ENCODE measurements around the gene PPIP5K1.
"Not testable (repeated sequence)": the region's sequence is repeated elsewhere in the genome, so short reads cannot be mapped to it uniquely, and the experiment has no call there.

PPIP5K1 gene

GRCh38 chr15:43592841-43593240, 2.8 kb upstream of the PPIP5K1 start:
- not testable (repeated sequence) for H3K79me1 ChIP-seq (ENCODE audit: low read length); H3K79me2 ChIP-seq (ENCODE audit: control insufficient read depth, insufficient read depth, low read length); H3K36me3 ChIP-seq (ENCODE audit: control insufficient read depth, insufficient read depth, low read length); H3K4me2 ChIP-seq (ENCODE audit: low read length); H2AK5ac ChIP-seq (ENCODE audit: low read length); H3K4me3 ChIP-seq (ENCODE audit: low read length); H3K9ac ChIP-seq (ENCODE audit: low read length); H3K23ac ChIP-seq (ENCODE audit: low read length); H4K8ac ChIP-seq (ENCODE audit: low read depth, low read length); H2BK5ac ChIP-seq (ENCODE audit: low read length); H4K5ac ChIP-seq (ENCODE audit: low read length); H3K4me1 ChIP-seq (ENCODE audit: control insufficient read depth, low read depth, low read length); DNase-seq; H3K56ac ChIP-seq (ENCODE audit: low read length); H3K27ac ChIP-seq (ENCODE audit: low read depth, low read length); H3K4ac ChIP-seq (ENCODE audit: low read depth, low read length); H3K27me3 ChIP-seq (ENCODE audit: insufficient read depth, low read length, poor library complexity); H2BK15ac ChIP-seq (replicated peaks; ENCODE audit: low read depth); H2BK120ac ChIP-seq (ENCODE audit: low read depth, low read length); H3K18ac ChIP-seq (ENCODE audit: low read length)
- WGBS (ENCODE audit: extremely low coverage, insufficient coverage, low lambda C conversion rate) = no CpG with 5 or more reads among the region's 8 CpGs

DNA sequence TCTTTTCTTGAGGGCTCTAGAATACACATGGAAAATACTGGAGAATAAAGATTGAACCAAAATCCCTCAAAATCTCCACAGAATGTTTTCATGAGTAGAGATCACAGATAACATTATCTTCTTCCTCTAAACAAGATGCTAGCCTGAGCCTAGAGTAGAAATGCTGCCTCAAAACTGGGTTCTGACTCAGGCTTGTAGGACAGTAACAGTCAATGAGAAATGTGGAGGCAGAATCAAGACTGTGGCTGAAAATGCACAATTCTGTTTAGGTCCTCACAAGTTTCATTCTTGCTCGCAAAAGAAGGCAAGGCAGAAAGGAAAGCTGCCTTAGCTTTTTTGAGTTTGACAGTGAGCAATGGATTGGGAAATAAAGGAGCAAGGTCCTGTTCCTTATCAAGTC, 15.4 kb downstream of the PPIP5K1 start:
- not testable (repeated sequence) for H3K79me1 ChIP-seq (ENCODE audit: low read length); H4K8ac ChIP-seq (ENCODE audit: low read depth, low read length); H3K4ac ChIP-seq (ENCODE audit: low read depth, low read length); H3K23ac ChIP-seq (ENCODE audit: low read length); H3K9ac ChIP-seq (ENCODE audit: low read length); H3K4me3 ChIP-seq (ENCODE audit: low read length); H4K5ac ChIP-seq (ENCODE audit: low read length); H3K18ac ChIP-seq (ENCODE audit: low read length); H2AK5ac ChIP-seq (ENCODE audit: low read length); H3K79me2 ChIP-seq (ENCODE audit: control insufficient read depth, insufficient read depth, low read length); H3K4me1 ChIP-seq (ENCODE audit: control insufficient read depth, low read depth, low read length); H3K4me2 ChIP-seq (ENCODE audit: low read length); H3K36me3 ChIP-seq (ENCODE audit: control insufficient read depth, insufficient read depth, low read length); DNase-seq; H2BK15ac ChIP-seq (replicated peaks; ENCODE audit: low read depth); H3K56ac ChIP-seq (ENCODE audit: low read length); H3K27me3 ChIP-seq (ENCODE audit: insufficient read depth, low read length, poor library complexity); H2BK5ac ChIP-seq (ENCODE audit: low read length); H3K27ac ChIP-seq (ENCODE audit: low read depth, low read length); H2BK120ac ChIP-seq (ENCODE audit: low read depth, low read length)
- no CpG with 5 or more reads among the region's 1 CpG for WGBS (ENCODE audit: extremely low coverage, insufficient coverage, low lambda C conversion rate)

- H4K5ac ChIP-seq (ENCODE audit: low read length); H3K9ac ChIP-seq (ENCODE audit: low read length); H2BK15ac ChIP-seq (replicated peaks; ENCODE audit: low read depth); H2AK5ac ChIP-seq (ENCODE audit: low read length); H4K8ac ChIP-seq (ENCODE audit: low read depth, low read length); H2BK5ac ChIP-seq (ENCODE audit: low read length); H3K27me3 ChIP-seq (ENCODE audit: insufficient read depth, low read length, poor library complexity); H3K4ac ChIP-seq (ENCODE audit: low read depth, low read length); H3K56ac ChIP-seq (ENCODE audit: low read length); H3K27ac ChIP-seq (ENCODE audit: low read depth, low read length); H3K23ac ChIP-seq (ENCODE audit: low read length); H3K4me2 ChIP-seq (ENCODE audit: low read length); DNase-seq; H3K36me3 ChIP-seq (ENCODE audit: control insufficient read depth, insufficient read depth, low read length); H3K79me1 ChIP-seq (ENCODE audit: low read length); H3K18ac ChIP-seq (ENCODE audit: low read length); H3K4me1 ChIP-seq (ENCODE audit: control insufficient read depth, low read depth, low read length); H3K4me3 ChIP-seq (ENCODE audit: low read length); H3K79me2 ChIP-seq (ENCODE audit: control insufficient read depth, insufficient read depth, low read length); H2BK120ac ChIP-seq (ENCODE audit: low read depth, low read length): not testable (repeated sequence)
- WGBS (ENCODE audit: extremely low coverage, insufficient coverage, low lambda C conversion rate) = no CpG with 5 or more reads among the region's 2 CpGs
These were observed 23.4 kb downstream of the PPIP5K1 start for GRCh38 chr15:43566615-43567014.

GRCh38 chr15:43563793-43564192, 26.2 kb downstream of the PPIP5K1 start:
- H2BK15ac ChIP-seq (replicated peaks; ENCODE audit: low read depth); H3K4me2 ChIP-seq (ENCODE audit: low read length); H3K4me3 ChIP-seq (ENCODE audit: low read length); H3K27me3 ChIP-seq (ENCODE audit: insufficient read depth, low read length, poor library complexity); H3K56ac ChIP-seq (ENCODE audit: low read length); H4K5ac ChIP-seq (ENCODE audit: low read length); H3K9ac ChIP-seq (ENCODE audit: low read length); H3K27ac ChIP-seq (ENCODE audit: low read depth, low read length); H3K36me3 ChIP-seq (ENCODE audit: control insufficient read depth, insufficient read depth, low read length); H3K79me1 ChIP-seq (ENCODE audit: low read length); H3K79me2 ChIP-seq (ENCODE audit: control insufficient read depth, insufficient read depth, low read length); H2BK120ac ChIP-seq (ENCODE audit: low read depth, low read length); H2BK5ac ChIP-seq (ENCODE audit: low read length); DNase-seq; H4K8ac ChIP-seq (ENCODE audit: low read depth, low read length); H3K18ac ChIP-seq (ENCODE audit: low read length); H3K4me1 ChIP-seq (ENCODE audit: control insufficient read depth, low read depth, low read length); H3K23ac ChIP-seq (ENCODE audit: low read length); H3K4ac ChIP-seq (ENCODE audit: low read depth, low read length); H2AK5ac ChIP-seq (ENCODE audit: low read length): not testable (repeated sequence)
- WGBS (ENCODE audit: extremely low coverage, insufficient coverage, low lambda C conversion rate) = no CpG with 5 or more reads among the region's 8 CpGs

DNA sequence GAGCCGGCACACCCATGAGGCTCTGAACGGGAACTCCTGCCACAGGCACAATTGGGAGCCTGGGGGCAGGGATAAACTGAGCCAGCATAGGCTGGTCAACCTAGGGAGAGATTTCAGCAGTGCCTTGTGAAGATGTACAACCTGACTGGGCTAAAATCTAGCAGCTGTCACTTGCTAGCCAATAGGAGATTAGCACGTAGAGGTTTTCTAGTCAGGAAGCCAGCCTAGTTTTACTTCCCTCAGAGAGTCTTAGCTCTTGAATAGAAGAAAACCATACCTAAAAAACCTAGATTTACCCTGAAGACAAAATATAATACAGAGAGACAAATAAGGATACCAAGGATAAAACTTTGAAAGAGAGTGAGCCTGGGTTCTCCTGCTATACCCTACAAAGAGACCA, 27.3 kb downstream of the PPIP5K1 start:
- not testable (repeated sequence) for H2BK5ac ChIP-seq (ENCODE audit: low read length); H4K5ac ChIP-seq (ENCODE audit: low read length); H3K36me3 ChIP-seq (ENCODE audit: control insufficient read depth, insufficient read depth, low read length); H3K4ac ChIP-seq (ENCODE audit: low read depth, low read length); H3K27me3 ChIP-seq (ENCODE audit: insufficient read depth, low read length, poor library complexity); H4K8ac ChIP-seq (ENCODE audit: low read depth, low read length); H3K23ac ChIP-seq (ENCODE audit: low read length); H2BK15ac ChIP-seq (replicated peaks; ENCODE audit: low read depth); H3K4me3 ChIP-seq (ENCODE audit: low read length); H3K9ac ChIP-seq (ENCODE audit: low read length); H3K4me2 ChIP-seq (ENCODE audit: low read length); DNase-seq; H3K27ac ChIP-seq (ENCODE audit: low read depth, low read length); H2BK120ac ChIP-seq (ENCODE audit: low read depth, low read length); H3K56ac ChIP-seq (ENCODE audit: low read length); H3K18ac ChIP-seq (ENCODE audit: low read length); H3K4me1 ChIP-seq (ENCODE audit: control insufficient read depth, low read depth, low read length); H2AK5ac ChIP-seq (ENCODE audit: low read length); H3K79me1 ChIP-seq (ENCODE audit: low read length); H3K79me2 ChIP-seq (ENCODE audit: control insufficient read depth, insufficient read depth, low read length)
- WGBS (ENCODE audit: extremely low coverage, insufficient coverage, low lambda C conversion rate) = no CpG with 5 or more reads among the region's 3 CpGs

GRCh38 chr15:43552986-43553385, 37.0 kb downstream of the PPIP5K1 start:
- H3K4ac ChIP-seq (ENCODE audit: low read depth, low read length) = no peak overlapping the region
- whole genome bisulfite sequencing (ENCODE audit: extremely low coverage, insufficient coverage, low lambda C conversion rate) = no CpG with 5 or more reads among the region's 2 CpGs
- H2AK5ac ChIP-seq (ENCODE audit: low read length) = no peak overlapping the region

More at GRCh38 chr15:43552986-43553385, 37.0 kb downstream of the PPIP5K1 start:
- no peaks in the 10 kb centered on the region for H3K79me1 ChIP-seq (ENCODE audit: low read length)
- no peaks in the 10 kb centered on the region for H3K79me2 ChIP-seq (ENCODE audit: control insufficient read depth, insufficient read depth, low read length)
- no peak overlapping the region for H3K23ac ChIP-seq (ENCODE audit: low read length)
- H4K8ac ChIP-seq (ENCODE audit: low read depth, low read length) = no peak overlapping the region
- H3K9ac ChIP-seq (ENCODE audit: low read length) = no peak overlapping the region
- no peak overlapping the region for H3K4me2 ChIP-seq (ENCODE audit: low read length)
- H2BK15ac ChIP-seq (replicated peaks; ENCODE audit: low read depth) = no peak overlapping the region
- DNase-seq = no peak
- H3K27me3 ChIP-seq (ENCODE audit: insufficient read depth, low read length, poor library complexity) = no peaks in the 10 kb centered on the region
- no peak overlapping the region for H4K5ac ChIP-seq (ENCODE audit: low read length)
- no peaks in the 10 kb centered on the region for H3K4me1 ChIP-seq (ENCODE audit: control insufficient read depth, low read depth, low read length)
- H2BK120ac ChIP-seq (ENCODE audit: low read depth, low read length) = no peak overlapping the region
- H2BK5ac ChIP-seq (ENCODE audit: low read length) = no peak overlapping the region
- H3K27ac ChIP-seq (ENCODE audit: low read depth, low read length) = no peak overlapping the region
- H3K4me3 ChIP-seq (ENCODE audit: low read length) = no peak overlapping the region
- H3K56ac ChIP-seq (ENCODE audit: low read length) = no peak overlapping the region
- H3K36me3 ChIP-seq (ENCODE audit: control insufficient read depth, insufficient read depth, low read length) = no peaks in the 10 kb centered on the region
- no peak overlapping the region for H3K18ac ChIP-seq (ENCODE audit: low read length)

All from mesendoderm (in vitro differentiated cells).